GM19463 (cell line): Measurements from ENCODE around the gene KIRREL3.

Experiments used
- ATAC-seq: cut with Tn5 transposase; IDR thresholded peaks from one replicate; pipeline ENCODE4 v1.9.1; 2021; ENCODE audit warnings: mild to moderate bottlenecking, moderate library complexity; ENCODE audit not compliant: unreplicated experiment

The KIRREL3 gene

GRCh38 chr11:126997641-126998040 lies 2.9 kb downstream of the KIRREL3 start:
- ATAC-seq: no peak

- no peak for ATAC-seq
Measured at GRCh38 chr11:126997196-126997595, 3.4 kb downstream of the KIRREL3 start.

- no peak for ATAC-seq
Measured at GRCh38 chr11:126996036-126996804, 4.3 kb downstream of the KIRREL3 start.

GRCh38 chr11:126993599-126993998 lies 7.0 kb downstream of the KIRREL3 start:
- ATAC-seq: no peak

GRCh38 chr11:126992804-126993111 lies 7.8 kb downstream of the KIRREL3 start:
- ATAC-seq: no peak

GRCh38 chr11:126992065-126992803 lies 8.3 kb downstream of the KIRREL3 start:
- ATAC-seq: no peak

- no peak for ATAC-seq
Measured at GRCh38 chr11:126991596-126991995, 9.0 kb downstream of the KIRREL3 start.

GRCh38 chr11:126990716-126991480 lies 9.7 kb downstream of the KIRREL3 start:
- ATAC-seq: peak; percentile 12

GRCh38 chr11:126989942-126990715 lies 10.4 kb downstream of the KIRREL3 start:
- peak; percentile 83 for ATAC-seq

- ATAC-seq: no peak
Measured at GRCh38 chr11:126988655-126989054, 11.9 kb downstream of the KIRREL3 start.

GRCh38 chr11:126981635-126982034 lies 18.9 kb downstream of the KIRREL3 start:
- no peak for ATAC-seq

- ATAC-seq: no peak
Measured at GRCh38 chr11:126978911-126979310, 21.7 kb downstream of the KIRREL3 start.

- no peak for ATAC-seq
Measured at GRCh38 chr11:126978165-126978564, 22.4 kb downstream of the KIRREL3 start.

GRCh38 chr11:126973051-126973450 lies 27.5 kb downstream of the KIRREL3 start:
- no peak for ATAC-seq

- no peak for ATAC-seq
Measured at GRCh38 chr11:126971305-126971704, 29.3 kb downstream of the KIRREL3 start.

GRCh38 chr11:126969865-126970479 lies 30.6 kb downstream of the KIRREL3 start:
- peak; percentile 60 for ATAC-seq

GRCh38 chr11:126968915-126969314 lies 31.7 kb downstream of the KIRREL3 start:
- peak; percentile 64 for ATAC-seq

- ATAC-seq: no peak
Measured at GRCh38 chr11:126965331-126965730, 35.2 kb downstream of the KIRREL3 start.

- ATAC-seq: peak; percentile 75
Measured at GRCh38 chr11:126963603-126964363, 36.8 kb downstream of the KIRREL3 start.

GRCh38 chr11:126963115-126963514 lies 37.5 kb downstream of the KIRREL3 start:
- ATAC-seq: no peak
